ENCODE data around the gene BGN. TPM values are rescaled to one million over a fixed set of nuclear protein-coding genes. Genes with fewer than 3 reads are reported as not detected.

The BGN gene
- total and polyA plus RNA-seq, 4 donors = 77.9 to 161 (median 126) TPM

DNA sequence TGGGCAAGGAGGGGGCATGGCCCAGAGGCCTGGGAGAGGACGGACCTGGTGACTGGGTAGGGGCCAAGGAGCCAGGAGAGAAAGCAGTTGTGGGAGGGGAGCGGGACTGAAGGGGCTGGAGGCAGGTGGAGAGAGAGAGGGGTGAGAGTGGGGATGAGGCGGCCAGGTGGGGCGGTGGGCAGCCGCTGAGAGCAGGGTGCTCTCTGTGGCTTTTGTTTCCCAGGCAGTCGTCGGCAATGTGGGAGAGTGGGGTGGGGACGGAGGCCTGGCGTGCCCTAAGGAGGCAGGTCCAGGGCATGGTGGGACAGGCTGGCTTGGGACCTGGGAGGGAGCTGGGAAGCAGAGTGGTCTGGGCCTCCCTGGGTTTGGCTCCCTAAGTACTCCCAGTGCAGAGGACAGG, 19.5 kb downstream of the BGN start:
- 81 to 85% methylated on average over 3 to 9 of the region's 9 CpGs for WGBS, 2 donors
- no peaks in the 10 kb centered on the region for H3K4me1 ChIP-seq (ENCODE audit: control insufficient read depth in 5 of 5, insufficient read depth in 5 of 5, low read length in 5 of 5)
- H3K36me3 ChIP-seq (ENCODE audit: control insufficient read depth in 4 of 4, insufficient read depth in 4 of 4, low read length in 4 of 4) = no peaks in the 10 kb centered on the region
- H3K9me3 ChIP-seq (ENCODE audit: control insufficient read depth in 4 of 4, insufficient read depth in 3 of 4, low read length in 3 of 4) = peaks cover 0 to 2% (median 0%) of the 10 kb centered on the region in 4 donors
- no peak for ATAC-seq (ENCODE audit: insufficient read depth, low FRiP score)
- H3K4me3 ChIP-seq = no peak overlapping the region
- peaks cover 6 to 29% (median 20%) of the 10 kb centered on the region in 3 donors for H3K27me3 ChIP-seq (ENCODE audit: control insufficient read depth in 3 of 3, insufficient read depth in 3 of 3, low read length in 2 of 3)
- H3K9ac ChIP-seq (ENCODE audit: insufficient read depth in 1 of 2, low read length in 2 of 2) = no peak overlapping the region
- H3K27ac ChIP-seq (ENCODE audit: low read depth in 1 of 2, low read length in 1 of 2) = no peak overlapping the region
- TF ChIP-seq, protein P1, sequence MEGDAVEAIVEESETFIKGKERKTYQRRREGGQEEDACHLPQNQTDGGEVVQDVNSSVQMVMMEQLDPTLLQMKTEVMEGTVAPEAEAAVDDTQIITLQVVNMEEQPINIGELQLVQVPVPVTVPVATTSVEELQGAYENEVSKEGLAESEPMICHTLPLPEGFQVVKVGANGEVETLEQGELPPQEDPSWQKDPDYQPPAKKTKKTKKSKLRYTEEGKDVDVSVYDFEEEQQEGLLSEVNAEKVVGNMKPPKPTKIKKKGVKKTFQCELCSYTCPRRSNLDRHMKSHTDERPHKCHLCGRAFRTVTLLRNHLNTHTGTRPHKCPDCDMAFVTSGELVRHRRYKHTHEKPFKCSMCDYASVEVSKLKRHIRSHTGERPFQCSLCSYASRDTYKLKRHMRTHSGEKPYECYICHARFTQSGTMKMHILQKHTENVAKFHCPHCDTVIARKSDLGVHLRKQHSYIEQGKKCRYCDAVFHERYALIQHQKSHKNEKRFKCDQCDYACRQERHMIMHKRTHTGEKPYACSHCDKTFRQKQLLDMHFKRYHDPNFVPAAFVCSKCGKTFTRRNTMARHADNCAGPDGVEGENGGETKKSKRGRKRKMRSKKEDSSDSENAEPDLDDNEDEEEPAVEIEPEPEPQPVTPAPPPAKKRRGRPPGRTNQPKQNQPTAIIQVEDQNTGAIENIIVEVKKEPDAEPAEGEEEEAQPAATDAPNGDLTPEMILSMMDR (IDR thresholded peaks at IDR 0.05; ENCODE audit: control extremely low read depth, extremely low read depth) = no peak
- DNase-seq = no peak

DNA sequence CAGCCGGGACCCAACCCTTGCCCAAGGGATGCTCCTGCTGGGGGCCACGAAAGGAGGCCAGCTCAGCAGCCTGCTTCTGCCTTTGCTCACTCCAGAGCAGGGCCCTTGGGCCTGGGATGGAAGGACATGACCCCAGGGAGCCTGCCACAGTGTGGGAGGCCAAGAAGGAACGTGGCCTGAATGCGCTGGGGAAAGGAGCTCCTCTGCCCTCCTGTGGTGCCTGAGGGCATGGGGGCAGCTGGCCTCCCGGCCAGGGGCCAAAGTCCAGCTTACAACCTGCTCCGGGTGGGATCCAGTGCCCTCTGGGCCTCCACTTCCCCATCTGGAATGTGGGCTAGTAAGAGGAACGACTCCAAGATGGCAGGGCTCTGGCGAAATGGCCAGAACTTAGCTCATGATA, 20.7 kb downstream of the BGN start:
- ATAC-seq (ENCODE audit: insufficient read depth, low FRiP score) (no peak), DNase-seq (no peak)
- Histone ChIP-seq H3K9ac (ENCODE audit: insufficient read depth in 1 of 2, low read length in 2 of 2) (no peak overlapping the region), H3K4me3 (no peak overlapping the region), H3K9me3 (ENCODE audit: control insufficient read depth in 4 of 4, insufficient read depth in 3 of 4, low read length in 3 of 4) (peaks cover 0 to 2% (median 0%) of the 10 kb centered on the region in 4 donors), H3K27ac (ENCODE audit: low read depth in 1 of 2, low read length in 1 of 2) (no peak overlapping the region), H3K4me1 (ENCODE audit: control insufficient read depth in 5 of 5, insufficient read depth in 5 of 5, low read length in 5 of 5) (no peaks in the 10 kb centered on the region), H3K36me3 (ENCODE audit: control insufficient read depth in 4 of 4, insufficient read depth in 4 of 4, low read length in 4 of 4) (no peaks in the 10 kb centered on the region), H3K27me3 (ENCODE audit: control insufficient read depth in 3 of 3, insufficient read depth in 3 of 3, low read length in 2 of 3) (peaks cover 6 to 31% (median 21%) of the 10 kb centered on the region in 3 donors)
- TF ChIP-seq, protein P1 (IDR thresholded peaks at IDR 0.05; ENCODE audit: control extremely low read depth, extremely low read depth) = no peak
- 69 to 78% methylated on average over 5 to 8 of the region's 8 CpGs for WGBS, 2 donors

DNA sequence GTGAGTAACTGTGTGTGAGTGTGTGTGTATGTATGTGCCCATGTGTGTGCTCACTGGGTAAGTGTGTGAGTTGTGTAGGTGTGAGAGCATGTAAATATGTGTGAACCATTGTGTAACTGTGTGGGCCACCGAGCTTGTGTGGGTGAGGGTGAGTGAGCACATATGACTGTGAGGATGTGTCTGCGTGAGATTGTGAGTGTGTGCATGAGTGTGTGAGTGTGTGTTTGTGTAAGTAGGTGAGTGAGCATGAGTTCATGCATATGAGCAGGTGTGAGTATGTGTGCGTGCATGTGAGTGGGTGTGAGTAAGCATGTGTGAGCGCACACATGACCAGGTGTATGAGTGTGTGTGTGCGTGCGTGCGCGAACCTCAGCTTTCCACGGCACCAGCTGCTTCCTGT, 21.3 kb downstream of the BGN start:
- 41 to 71% methylated on average over 9 of the region's 9 CpGs for WGBS, 2 donors
- no peak for ATAC-seq (ENCODE audit: insufficient read depth, low FRiP score)
- Histone ChIP-seq H3K36me3 (ENCODE audit: control insufficient read depth in 4 of 4, insufficient read depth in 4 of 4, low read length in 4 of 4) (no peaks in the 10 kb centered on the region), H3K9ac (ENCODE audit: insufficient read depth in 1 of 2, low read length in 2 of 2) (no peak overlapping the region), H3K9me3 (ENCODE audit: control insufficient read depth in 4 of 4, insufficient read depth in 3 of 4, low read length in 3 of 4) (peaks cover 0 to 3% (median 0%) of the 10 kb centered on the region in 4 donors), H3K4me1 (ENCODE audit: control insufficient read depth in 5 of 5, insufficient read depth in 5 of 5, low read length in 5 of 5) (no peaks in the 10 kb centered on the region), H3K27me3 (ENCODE audit: control insufficient read depth in 3 of 3, insufficient read depth in 3 of 3, low read length in 2 of 3) (peaks cover 6 to 31% (median 21%) of the 10 kb centered on the region in 3 donors), H3K27ac (ENCODE audit: low read depth in 1 of 2, low read length in 1 of 2) (no peak overlapping the region), H3K4me3 (no peak overlapping the region)
- TF ChIP-seq, protein P1 (IDR thresholded peaks at IDR 0.05; ENCODE audit: control extremely low read depth, extremely low read depth) = no peak
- no peak for DNase-seq

DNA sequence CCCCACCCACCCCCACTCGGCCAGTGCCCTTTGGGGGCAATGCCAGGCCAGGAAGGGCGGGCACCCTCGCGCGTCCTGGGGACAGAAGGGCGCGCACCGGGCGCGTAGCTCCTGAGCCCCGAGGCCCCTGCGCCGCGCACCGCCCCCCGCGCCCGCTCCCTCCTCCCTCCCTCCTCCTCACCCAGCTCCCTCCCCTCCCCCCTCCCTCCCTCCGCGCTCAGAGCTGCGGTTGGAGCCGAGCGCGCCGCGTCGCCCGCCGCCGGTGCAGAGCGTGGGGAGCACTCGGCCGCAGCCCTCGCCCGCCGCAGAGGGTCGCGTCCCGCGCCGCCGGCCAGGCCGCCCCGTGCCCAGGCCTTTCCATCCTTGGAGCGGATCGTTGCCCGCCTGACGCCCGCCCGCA, 22.6 kb downstream of the BGN start, which contains the start of gene ATP2B3:
TSS of gene ATP2B3 (plus strand) at position 220 of the 400 bp plus-strand sequence. CDS start 18,606 bp downstream, outside the sequence.
- H3K36me3 ChIP-seq (ENCODE audit: control insufficient read depth in 4 of 4, insufficient read depth in 4 of 4, low read length in 4 of 4) = no peaks in the 10 kb centered on the region
- H3K27me3 ChIP-seq (ENCODE audit: control insufficient read depth in 3 of 3, insufficient read depth in 3 of 3, low read length in 2 of 3) = peaks cover 6 to 35% (median 21%) of the 10 kb centered on the region in 3 donors
- WGBS, 2 donors = 23% methylated on average over 50 of the region's 50 CpGs; no CpG with 5 or more reads in 1 of the 2 donors
- peaks cover 0 to 5% (median 0%) of the 10 kb centered on the region in 4 donors for H3K9me3 ChIP-seq (ENCODE audit: control insufficient read depth in 4 of 4, insufficient read depth in 3 of 4, low read length in 3 of 4)
- H3K4me3 ChIP-seq = no peak within 1 kb of the TSS
- no peak for DNase-seq
- TF ChIP-seq, protein P1 (IDR thresholded peaks at IDR 0.05; ENCODE audit: control extremely low read depth, extremely low read depth) = no peak
- ATAC-seq (ENCODE audit: insufficient read depth, low FRiP score) = no peak
- no peak within 1 kb of the TSS for H3K27ac ChIP-seq (ENCODE audit: low read depth in 1 of 2, low read length in 1 of 2)
- no peak within 1 kb of the TSS for H3K9ac ChIP-seq (ENCODE audit: insufficient read depth in 1 of 2, low read length in 2 of 2)
- H3K4me1 ChIP-seq (ENCODE audit: control insufficient read depth in 5 of 5, insufficient read depth in 5 of 5, low read length in 5 of 5) = no peaks in the 10 kb centered on the region

Measured in lung (tissue), 12 donors.